HEK293 (cell line): ENCODE measurements around the gene PDGFB.

Experiments used
- CTCF ChIA-PET: fragments of 350-600 bp; formaldehyde crosslinking; extraction: SDS; loops from one replicate; lab custom pipeline; 2021; ENCODE audit warnings: antibody characterized with exemption; lab: Yijun Ruan, JAX
- POLR2A ChIA-PET: fragments of 300-600 bp; formaldehyde crosslinking; extraction: SDS; loops from one replicate; lab custom pipeline; 2020; ENCODE audit warnings: antibody characterized with exemption, inconsistent platforms; lab: Yijun Ruan, JAX
- H3K27ac ChIP-seq: fragments of 200-500 bp; sonication (Bioruptor generic); 2 replicates; pipeline ENCODE4 v1.5.1; 2014; ENCODE audit warnings: low read depth, low read length, control low read depth, inconsistent platforms; ENCODE audit errors: extremely low read depth
- H3K36me3 ChIP-seq, 2 experiments: fragments of 200-500 bp in 1 of 2; sonication (Bioruptor generic) in 1 of 2; 1 replicate in 1 of 2; 2 replicates in 1 of 2; pipeline ENCODE4 v1.5.1; 2014 to 2017; ENCODE audit warnings: inconsistent platforms in 2 of 2, low read length in 2 of 2; ENCODE audit not compliant: control insufficient read depth in 2 of 2, insufficient read depth in 1 of 2
- H3K4me1 ChIP-seq: fragments of 200-500 bp; sonication (Bioruptor generic); 2 replicates; pipeline ENCODE4 v1.5.1; 2014; ENCODE audit warnings: mild to moderate bottlenecking, low read length, inconsistent platforms; ENCODE audit not compliant: control insufficient read depth, insufficient read depth
- H3K4me3 ChIP-seq: 2 replicates; pipeline ENCODE4 v1.5.1; 2011; ENCODE audit warnings: low read depth, mild to moderate bottlenecking, control low read depth, low read length, moderate library complexity
- H3K9me3 ChIP-seq: fragments of 200-500 bp; sonication (Bioruptor generic); 2 replicates; pipeline ENCODE4 v1.5.1; 2014; ENCODE audit warnings: low read depth, low read length, inconsistent platforms; ENCODE audit not compliant: control insufficient read depth, insufficient read depth
- BCL11A ChIP-seq: fragments of 450-650 bp; formaldehyde crosslinking; IDR thresholded peaks from 2 replicates; pipeline ENCODE4 v1.5.1; 2016; ENCODE audit warnings: low read depth, missing biosample characterization, missing genetic modification characterization
- HIC1 ChIP-seq: fragments of 450-650 bp; formaldehyde crosslinking; IDR thresholded peaks from 2 replicates; pipeline ENCODE4 v1.5.1; 2016; ENCODE audit warnings: missing biosample characterization, missing genetic modification characterization
- PBX3 ChIP-seq: sonication (generic); formaldehyde crosslinking; IDR thresholded peaks from 2 replicates; pipeline ENCODE4 v1.8.1; 2022; ENCODE audit warnings: mild to moderate bottlenecking, moderate library complexity, missing genetic modification reagents
- SALL2 ChIP-seq: fragments of 450-650 bp; formaldehyde crosslinking; IDR thresholded peaks from 2 replicates; pipeline ENCODE4 v1.5.0; 2017; ENCODE audit warnings: missing biosample characterization, mild to moderate bottlenecking, missing genetic modification characterization, borderline replicate concordance
- TSHZ1 ChIP-seq: fragments of 450-650 bp; formaldehyde crosslinking; IDR thresholded peaks from 2 replicates; pipeline ENCODE4 v1.5.1; 2016; ENCODE audit warnings: missing biosample characterization, missing genetic modification characterization, borderline replicate concordance
- ZBTB21 ChIP-seq: fragments of 450-650 bp; formaldehyde crosslinking; IDR thresholded peaks from 2 replicates; pipeline ENCODE4 v1.5.1; 2017; ENCODE audit warnings: missing biosample characterization, missing genetic modification characterization
- ZEB2 ChIP-seq: fragments of 450-650 bp; formaldehyde crosslinking; IDR thresholded peaks from 2 replicates; pipeline ENCODE4 v1.5.1; 2016; ENCODE audit warnings: missing biosample characterization, missing genetic modification characterization
- ZNF121 ChIP-seq: fragments of 450-650 bp; formaldehyde crosslinking; IDR thresholded peaks from 2 replicates; pipeline ENCODE4 v1.5.1; 2016; ENCODE audit warnings: missing biosample characterization, missing genetic modification characterization
- ZNF133 ChIP-seq: fragments of 450-650 bp; formaldehyde crosslinking; IDR thresholded peaks from 2 replicates; pipeline ENCODE4 v1.5.1; 2016; ENCODE audit warnings: missing biosample characterization, missing genetic modification characterization
- ZNF211 ChIP-seq: fragments of 450-650 bp; formaldehyde crosslinking; IDR thresholded peaks from 2 replicates; pipeline ENCODE4 v1.5.1; 2016; ENCODE audit warnings: low read depth, missing biosample characterization, missing genetic modification characterization
- ZNF239 ChIP-seq: fragments of 450-650 bp; formaldehyde crosslinking; IDR thresholded peaks from 2 replicates; pipeline ENCODE4 v1.5.1; 2016; ENCODE audit warnings: missing biosample characterization, missing genetic modification characterization
- ZNF280D ChIP-seq: fragments of 450-650 bp; formaldehyde crosslinking; IDR thresholded peaks from 2 replicates; pipeline ENCODE4 v1.5.1; 2016; ENCODE audit warnings: missing biosample characterization, missing genetic modification characterization
- ZNF354C ChIP-seq: fragments of 450-650 bp; formaldehyde crosslinking; IDR thresholded peaks from 2 replicates; pipeline ENCODE4 v1.5.1; 2016; ENCODE audit warnings: missing biosample characterization, missing genetic modification characterization, low read depth, borderline replicate concordance
- ZNF362 ChIP-seq: fragments of 450-650 bp; formaldehyde crosslinking; IDR thresholded peaks from 2 replicates; pipeline ENCODE4 v1.5.1; 2016; ENCODE audit warnings: missing biosample characterization, missing genetic modification characterization
- ZNF433 ChIP-seq: fragments of 450-650 bp; formaldehyde crosslinking; IDR thresholded peaks from 2 replicates; pipeline ENCODE4 v1.5.1; 2016; ENCODE audit warnings: missing biosample characterization, missing genetic modification characterization, low read depth
- ZNF596 ChIP-seq: fragments of 450-650 bp; IDR thresholded peaks from 2 replicates; pipeline ENCODE4 v1.5.0; 2018; ENCODE audit warnings: missing biosample characterization, mild to moderate bottlenecking, missing genetic modification characterization, moderate library complexity
- ZNF639 ChIP-seq: fragments of 450-650 bp; formaldehyde crosslinking; IDR thresholded peaks from 2 replicates; pipeline ENCODE4 v1.5.1; 2016; ENCODE audit warnings: missing biosample characterization, missing genetic modification characterization
- ZNF664 ChIP-seq: fragments of 450-650 bp; formaldehyde crosslinking; IDR thresholded peaks from 2 replicates; pipeline ENCODE4 v1.5.1; 2016; ENCODE audit warnings: missing biosample characterization, missing genetic modification characterization
- ZNF707 ChIP-seq: fragments of 450-650 bp; formaldehyde crosslinking; IDR thresholded peaks from 2 replicates; pipeline ENCODE4 v1.5.1; 2016; ENCODE audit warnings: missing biosample characterization, missing genetic modification characterization
- ZSCAN16 ChIP-seq: fragments of 450-650 bp; formaldehyde crosslinking; IDR thresholded peaks from 2 replicates; pipeline ENCODE4 v1.5.1; 2016; ENCODE audit warnings: missing biosample characterization, missing genetic modification characterization
- ZSCAN23 ChIP-seq: fragments of 450-650 bp; formaldehyde crosslinking; IDR thresholded peaks from 2 replicates; pipeline ENCODE4 v1.5.1; 2016; ENCODE audit warnings: missing biosample characterization, missing genetic modification characterization

Gene PDGFB

GRCh38 chr22:39284983-39285382, 40.2 kb upstream of the PDGFB start:
- H3K4me3 ChIP-seq: no peak overlapping the region
- H3K9me3 ChIP-seq: no peaks in the 10 kb centered on the region
- TF ChIP-seq ZBTB21 (tag by site-specific recombination) (no peak), ZNF280D (tag by site-specific recombination) (0 out of 2 replicates have a peak, but pooled peaks have one; percentile 47), ZEB2 (tag by site-specific recombination) (no peak)
- H3K4me1 ChIP-seq: no peaks in the 10 kb centered on the region
- POLR2A ChIA-PET: no interaction called here
- H3K27ac ChIP-seq: no peak overlapping the region
- H3K36me3 ChIP-seq: no peaks in the 10 kb centered on the region
- CTCF ChIA-PET: interaction anchor here (0.7 to 1.0 kb wide), 3 partner anchors 21 to 296 kb away, joined by 3 to 4 read pairs (median 3); no protein-coding TSS in a partner anchor

- CTCF ChIA-PET: interaction anchor here (0.7 to 0.8 kb wide), 2 partner anchors 22 to 295 kb away, joined by 3 to 4 read pairs; no protein-coding TSS in a partner anchor
- Histone ChIP-seq H3K9me3 (no peaks in the 10 kb centered on the region), H3K4me1 (no peaks in the 10 kb centered on the region), H3K4me3 (no peak overlapping the region), H3K36me3 (no peaks in the 10 kb centered on the region), H3K27ac (no peak overlapping the region)
- POLR2A ChIA-PET: no interaction called here
- TF ChIP-seq ZNF707 (tag by site-specific recombination): no peak
- TF ChIP-seq ZNF211 (tag by site-specific recombination): no peak
- TF ChIP-seq ZSCAN16 (tag by site-specific recombination): no peak
- TF ChIP-seq ZNF596 (tag by site-specific recombination): no peak
- TF ChIP-seq HIC1 (tag by site-specific recombination): no peak
- TF ChIP-seq ZNF133 (tag by site-specific recombination): no peak
- no peak for TF ChIP-seq ZNF121 (tag by site-specific recombination)
- no peak for TF ChIP-seq BCL11A (tag by site-specific recombination)
- TF ChIP-seq ZNF362 (tag by site-specific recombination): no peak
- TF ChIP-seq ZNF664 (tag by site-specific recombination): no peak
- no peak for TF ChIP-seq SALL2 (tag by site-specific recombination)
- TF ChIP-seq ZNF639 (tag by site-specific recombination): no peak
- no peak for TF ChIP-seq ZNF433
- TF ChIP-seq ZNF239 (tag by site-specific recombination): no peak
- TF ChIP-seq PBX3 (CRISPR knock-in tag): no peak
- no peak for TF ChIP-seq ZNF354C (tag by site-specific recombination)
- no peak for TF ChIP-seq ZSCAN23
- no peak for TF ChIP-seq TSHZ1 (tag by site-specific recombination)
- TF ChIP-seq, all 188 proteins: peak for 0
Observed at GRCh38 chr22:39284142-39284980, 39.6 kb upstream of the PDGFB start.
